Stimulated activated CD4-positive, alpha-beta T cell treated with anti-CD3 and anti-CD28 coated beads, Interleukin-15, amount 100 ng/mL, for 1 hour (primary cell): Measurements from ENCODE around the gene GPR12.

ENCODE experiments used
- DNase-seq, 2 donors: peaks; one replicate each; pipeline ENCODE4 v3.0.0-alpha.2; 2020; ENCODE audit warnings: low read depth in 1 of 2, low spot score in 1 of 2

Gene GPR12, protein sequence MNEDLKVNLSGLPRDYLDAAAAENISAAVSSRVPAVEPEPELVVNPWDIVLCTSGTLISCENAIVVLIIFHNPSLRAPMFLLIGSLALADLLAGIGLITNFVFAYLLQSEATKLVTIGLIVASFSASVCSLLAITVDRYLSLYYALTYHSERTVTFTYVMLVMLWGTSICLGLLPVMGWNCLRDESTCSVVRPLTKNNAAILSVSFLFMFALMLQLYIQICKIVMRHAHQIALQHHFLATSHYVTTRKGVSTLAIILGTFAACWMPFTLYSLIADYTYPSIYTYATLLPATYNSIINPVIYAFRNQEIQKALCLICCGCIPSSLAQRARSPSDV

DNA sequence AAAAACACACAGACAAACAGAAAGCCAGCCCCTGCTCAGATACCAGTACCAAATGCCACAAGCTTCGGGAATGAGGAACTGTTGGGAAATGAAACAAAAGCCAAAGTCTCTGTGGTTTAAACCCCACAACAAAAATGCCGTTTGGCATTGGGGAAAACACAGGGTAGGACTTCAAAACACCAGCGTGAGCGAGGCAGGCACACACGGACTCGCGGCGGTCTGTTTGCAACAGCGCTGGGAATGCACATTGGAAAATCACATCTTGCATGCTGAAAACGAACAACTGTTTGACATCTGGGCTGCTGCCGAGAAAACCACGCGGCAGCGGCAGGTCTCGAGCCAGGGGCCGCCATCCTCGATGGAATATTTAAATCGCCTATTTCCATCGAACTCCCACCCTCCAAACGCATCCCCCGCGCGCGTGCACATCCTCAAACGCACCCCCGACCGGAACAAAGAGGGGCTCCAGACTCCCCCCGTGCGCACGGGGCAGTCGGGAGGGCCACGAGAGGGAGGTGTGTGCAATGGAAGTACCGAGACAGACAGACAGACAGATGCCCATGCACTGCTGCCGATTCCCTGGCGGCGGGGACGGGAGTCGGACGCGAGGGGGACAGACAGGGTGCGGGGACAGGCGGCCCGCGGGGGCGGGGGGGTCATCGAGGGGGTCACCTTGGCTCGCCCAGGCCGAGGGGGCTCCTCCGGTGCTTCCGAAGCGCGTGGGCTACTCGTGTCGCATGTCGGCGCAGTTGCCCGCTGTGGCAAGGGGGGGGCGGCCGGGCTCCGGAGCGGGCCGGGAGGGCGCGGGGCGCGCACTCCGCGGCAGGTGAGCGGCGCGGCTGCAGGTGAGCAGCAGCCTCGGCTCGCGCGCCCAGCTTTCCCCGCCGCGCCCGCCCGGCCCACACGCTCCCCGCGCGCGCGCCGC is at the start of gene GPR12:
Gene GPR12, minus strand, starts transcription at position 880 of the 925 bp plus-strand sequence. CDS start 959 bp downstream, outside the sequence.
- DNase-seq: no peak

DNA sequence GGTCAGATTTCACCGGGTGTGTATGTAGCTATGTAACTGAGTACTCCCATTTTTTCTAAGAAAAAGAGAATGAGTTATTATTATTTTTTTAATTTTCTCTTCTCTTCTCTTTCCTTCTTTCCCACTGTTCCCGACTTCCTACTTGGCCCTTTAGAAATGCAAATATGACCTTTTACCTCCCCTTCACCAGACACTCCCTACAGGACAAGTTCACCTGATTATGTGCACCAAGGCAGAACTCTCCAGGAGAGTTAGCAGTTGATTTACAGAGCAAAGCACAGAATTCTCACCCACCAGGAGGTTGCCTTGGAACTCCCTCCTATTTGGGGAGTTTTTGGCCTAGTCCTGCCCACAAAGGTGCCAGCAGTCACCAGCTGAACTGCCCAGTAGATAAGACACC is 49.5 kb upstream of the GPR12 start:
- no peak for DNase-seq

DNA sequence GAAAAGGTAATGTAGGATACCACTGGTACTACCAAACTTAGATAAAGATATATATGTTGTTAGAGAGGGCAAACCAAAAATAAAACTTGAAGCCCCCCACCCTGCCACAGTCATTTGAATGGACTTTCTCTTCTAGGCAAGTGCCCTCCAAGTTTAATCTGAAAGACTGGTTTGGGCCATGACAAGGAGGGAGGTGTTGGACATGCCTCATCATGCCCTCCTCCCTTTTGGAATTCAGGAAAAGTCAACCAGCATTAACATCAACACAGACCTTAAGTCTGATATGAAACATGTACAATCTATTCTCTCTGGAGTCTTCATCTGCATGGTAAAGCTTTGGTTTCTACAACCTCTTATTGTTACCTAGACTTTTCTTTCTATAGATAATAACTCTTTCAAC is 46.3 kb upstream of the GPR12 start:
- no peak for DNase-seq

DNA sequence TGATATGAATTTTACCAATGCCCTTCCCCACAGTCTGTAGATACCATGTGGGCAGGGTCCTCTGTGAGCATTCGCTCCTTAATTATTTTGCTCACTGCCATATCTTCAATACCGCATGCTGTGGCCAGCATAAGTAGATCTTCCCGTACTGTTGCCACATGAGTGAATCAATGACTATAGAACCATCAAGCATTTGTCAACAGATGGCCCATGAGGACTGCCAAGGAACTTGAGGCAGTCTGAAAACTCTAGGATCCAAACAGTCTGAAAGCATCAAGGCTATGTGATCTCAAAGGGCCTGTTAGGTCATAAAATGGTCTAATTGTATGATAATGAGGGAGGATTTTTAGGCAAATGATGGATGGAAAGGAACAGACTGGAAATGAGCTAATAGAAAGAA is 27.4 kb upstream of the GPR12 start:
- no peak for DNase-seq

DNA sequence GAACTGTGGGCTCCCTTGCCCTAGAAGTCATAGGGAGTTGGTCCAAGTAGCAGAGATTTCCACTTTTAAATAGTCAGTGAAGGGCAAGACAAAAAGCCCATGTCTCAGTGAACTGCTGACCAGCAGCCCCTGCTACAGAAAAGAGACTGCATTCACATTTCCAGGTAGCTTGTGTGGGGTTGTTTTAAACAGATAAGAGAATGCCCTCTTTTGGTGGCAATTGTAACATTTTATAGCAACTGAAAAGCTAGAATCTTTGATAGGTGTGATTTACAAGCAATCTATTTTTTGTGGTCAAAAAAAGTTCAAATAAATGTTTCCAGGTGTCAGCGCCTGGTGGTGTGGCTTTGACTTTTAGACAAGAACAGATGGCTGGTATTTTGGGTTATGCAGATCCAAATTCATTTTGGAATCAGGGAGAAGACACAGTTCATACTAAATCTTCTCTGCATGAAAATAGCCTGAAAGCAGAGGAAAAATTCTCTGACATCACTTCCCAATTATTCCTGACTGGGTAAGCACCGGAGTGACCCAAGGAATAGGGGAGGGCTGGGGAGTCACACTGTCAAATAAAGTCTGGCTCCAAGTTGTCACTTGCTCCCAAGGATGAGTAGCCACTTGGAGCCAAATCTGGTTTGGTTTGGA is 26.2 kb upstream of the GPR12 start:
- no peak for DNase-seq

DNA sequence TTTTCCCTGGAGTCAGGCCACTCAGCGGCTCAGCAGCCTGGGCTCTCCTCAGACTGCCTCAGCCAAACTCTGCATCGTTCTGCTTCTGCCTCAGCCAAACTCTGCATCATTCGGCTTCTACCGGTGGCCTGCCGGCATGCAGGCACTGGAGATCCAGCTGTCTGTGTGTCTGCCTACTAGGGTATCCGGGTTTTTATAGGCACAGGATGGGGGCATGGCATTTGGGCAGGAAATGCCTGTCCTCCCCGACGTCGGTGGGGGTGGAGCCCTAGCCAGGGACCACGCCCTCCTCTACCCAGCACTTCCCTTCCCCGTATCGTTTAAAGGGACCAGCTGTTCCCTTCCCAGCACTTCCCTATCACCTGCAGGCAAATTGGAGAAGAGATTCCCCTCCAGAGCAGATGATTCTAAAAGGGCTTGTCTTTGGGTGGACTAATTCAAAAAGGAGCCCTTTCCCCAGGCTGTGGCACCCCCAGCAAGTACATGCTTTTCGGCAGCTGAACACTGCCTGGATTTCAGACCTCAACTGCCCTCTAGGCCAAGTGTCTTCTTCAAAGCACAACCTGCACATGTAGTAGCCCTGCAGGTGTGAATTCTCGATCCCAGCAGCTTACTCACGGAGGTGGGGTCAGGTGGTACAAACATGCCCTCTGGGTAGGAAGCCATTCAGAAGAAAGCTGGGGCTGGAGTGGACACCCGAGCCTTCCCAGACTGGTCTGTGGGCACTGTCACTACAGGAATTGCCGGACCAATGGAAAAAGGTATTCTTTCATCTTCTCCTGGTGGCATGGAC is 25.4 kb upstream of the GPR12 start:
- DNase-seq: peak in 1 of 2 donors; percentile 8

DNA sequence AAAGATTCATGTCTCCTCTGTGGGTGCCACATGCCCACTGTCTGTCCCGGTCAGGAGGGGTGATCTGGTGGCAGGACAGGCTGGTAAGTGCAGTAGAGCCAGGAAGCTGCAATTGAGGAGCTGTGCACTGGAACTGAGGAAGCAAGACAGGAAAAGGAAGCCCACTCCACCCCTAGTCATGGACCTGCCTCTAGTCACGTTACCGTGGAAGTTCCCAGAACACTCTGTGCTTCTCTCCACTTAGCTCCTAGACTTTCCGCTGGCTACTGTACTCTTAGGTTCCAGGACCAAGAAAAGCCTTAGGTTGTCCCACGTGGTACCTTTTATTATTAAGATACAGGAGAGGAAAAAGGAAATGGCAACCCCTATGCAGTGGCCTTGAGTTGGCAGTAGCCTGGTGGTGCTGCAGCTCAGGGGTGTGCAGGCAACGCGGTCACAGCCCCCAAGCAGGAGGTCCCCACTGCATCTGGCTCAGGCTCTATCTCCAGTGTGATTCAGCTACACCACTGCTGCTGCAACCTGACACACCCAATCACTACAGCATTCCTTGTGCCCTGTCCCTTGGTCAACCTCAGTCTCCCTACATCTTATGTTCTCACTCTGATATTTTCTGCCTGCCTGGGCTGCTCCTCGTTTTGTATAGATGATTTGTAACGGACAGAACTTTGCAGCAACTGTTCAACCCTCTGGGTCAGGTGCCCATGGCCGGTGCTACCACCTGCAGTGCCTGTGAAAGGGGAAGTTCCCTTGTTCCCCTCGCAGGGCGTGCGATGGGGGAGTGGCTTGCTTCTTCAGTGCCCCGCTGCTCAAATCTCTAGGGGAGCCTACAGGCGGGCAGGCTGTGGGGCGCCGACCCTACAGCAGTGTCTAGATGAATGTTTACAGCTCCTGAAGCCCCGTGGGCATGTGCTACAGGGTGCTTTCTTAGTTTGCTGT is 24.4 kb upstream of the GPR12 start:
- no peak for DNase-seq

DNA sequence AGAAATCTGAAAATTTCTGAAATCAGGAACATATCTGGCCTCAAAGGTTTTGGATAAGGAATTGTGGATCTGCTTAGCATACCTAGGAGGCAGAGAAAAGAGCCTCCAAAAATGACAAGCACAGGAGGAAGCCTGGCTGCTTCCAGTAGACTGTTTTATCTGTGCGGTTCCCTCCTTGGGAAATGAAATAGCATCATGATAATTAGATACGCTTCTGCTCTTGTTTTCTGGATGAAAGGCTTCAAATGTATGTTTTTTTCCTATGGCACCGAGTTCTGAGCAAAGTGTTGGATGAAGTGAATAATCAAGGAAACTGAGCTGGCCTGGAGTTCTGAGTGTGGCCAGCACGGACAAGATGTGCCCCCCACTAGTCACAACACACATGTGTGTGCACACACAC is 19.8 kb upstream of the GPR12 start:
- DNase-seq: no peak

DNA sequence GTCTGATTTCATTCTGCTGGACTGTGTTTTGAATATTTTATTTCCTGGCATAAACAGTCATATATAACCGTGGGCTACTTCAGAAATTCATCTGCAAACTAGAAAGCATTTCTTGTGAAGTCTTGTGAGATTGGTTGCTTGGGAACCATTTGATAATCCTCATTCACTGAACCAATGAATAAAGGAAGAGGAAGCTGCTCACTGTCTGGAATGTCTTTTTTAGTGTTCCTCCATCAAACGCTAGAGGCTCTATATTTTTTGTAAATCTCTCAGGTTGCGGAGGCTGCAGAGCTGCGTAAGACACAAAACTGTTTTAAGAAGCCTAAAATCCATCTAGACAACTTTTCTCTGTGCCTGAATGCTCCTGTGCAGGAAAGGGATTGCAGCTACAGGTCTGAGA is 18.7 kb upstream of the GPR12 start:
- DNase-seq: no peak

DNA sequence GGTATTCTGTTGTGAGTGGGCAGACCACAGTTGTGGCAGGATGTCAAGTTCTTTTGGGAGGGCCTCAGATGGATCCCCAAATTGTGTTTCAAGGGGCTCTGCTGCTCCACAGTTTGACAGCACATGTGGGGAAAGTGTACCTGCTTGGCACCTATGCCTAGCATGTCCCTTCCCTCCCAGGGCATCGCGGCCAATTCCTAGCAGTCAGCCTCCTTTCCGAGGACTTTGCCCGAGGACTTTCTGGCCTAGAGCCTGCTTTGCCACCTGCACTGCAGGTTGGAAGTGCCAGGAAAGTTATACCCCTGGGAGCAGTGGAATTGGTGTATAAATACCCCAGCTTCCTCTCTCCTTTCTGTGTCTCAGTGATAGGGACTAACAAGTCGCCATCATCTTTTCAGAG is 11.9 kb upstream of the GPR12 start:
- no peak for DNase-seq

DNA sequence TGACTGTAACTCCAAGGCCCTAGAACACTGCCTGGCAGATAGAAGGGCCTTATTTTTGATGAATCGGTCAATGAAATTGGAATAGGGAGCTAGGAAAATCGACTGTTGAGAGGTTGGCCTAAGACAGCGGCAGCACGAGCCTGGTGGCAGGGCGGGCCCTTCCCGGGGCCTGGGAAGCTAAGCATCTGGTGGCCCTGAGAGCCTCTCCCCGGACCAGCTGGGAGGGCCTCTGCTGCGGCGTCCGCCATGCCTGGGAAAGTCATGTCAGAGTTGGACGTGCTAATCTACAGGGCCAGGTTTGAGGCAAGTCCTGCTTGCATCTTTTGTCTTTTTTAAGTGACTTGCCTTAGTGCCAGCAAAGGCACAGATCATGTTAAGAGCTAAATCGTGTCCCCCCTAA is 11.2 kb upstream of the GPR12 start:
- DNase-seq: no peak

DNA sequence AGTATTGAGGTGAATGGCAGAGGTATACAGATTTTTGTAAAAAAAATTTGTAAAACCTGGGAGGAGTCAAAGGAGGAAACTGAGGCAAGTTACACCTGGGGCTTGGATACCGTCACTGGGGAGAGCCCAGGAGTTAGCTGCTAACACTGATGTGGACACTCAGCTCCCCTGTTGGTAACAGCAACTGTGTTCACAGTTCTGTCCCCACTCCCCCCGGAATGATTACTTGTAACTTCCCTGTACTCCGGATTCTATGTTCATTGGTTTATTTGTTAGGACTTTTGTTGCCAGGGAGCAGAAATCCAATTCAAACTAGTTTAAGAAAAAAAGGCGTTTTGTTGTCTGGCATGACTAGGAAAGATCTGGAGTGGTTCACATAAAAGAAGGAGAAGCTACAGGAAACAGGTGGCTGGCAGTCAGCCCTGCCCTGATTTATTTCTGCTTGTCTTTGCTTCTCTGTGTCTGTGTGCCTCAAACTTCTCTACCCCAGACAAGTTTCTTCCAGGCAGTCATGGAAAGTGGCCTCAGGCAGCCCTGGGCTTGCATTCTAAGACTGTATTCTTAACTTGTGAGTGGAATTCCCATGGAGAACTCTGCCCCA is 2.3 kb upstream of the GPR12 start:
- DNase-seq: no peak

DNA sequence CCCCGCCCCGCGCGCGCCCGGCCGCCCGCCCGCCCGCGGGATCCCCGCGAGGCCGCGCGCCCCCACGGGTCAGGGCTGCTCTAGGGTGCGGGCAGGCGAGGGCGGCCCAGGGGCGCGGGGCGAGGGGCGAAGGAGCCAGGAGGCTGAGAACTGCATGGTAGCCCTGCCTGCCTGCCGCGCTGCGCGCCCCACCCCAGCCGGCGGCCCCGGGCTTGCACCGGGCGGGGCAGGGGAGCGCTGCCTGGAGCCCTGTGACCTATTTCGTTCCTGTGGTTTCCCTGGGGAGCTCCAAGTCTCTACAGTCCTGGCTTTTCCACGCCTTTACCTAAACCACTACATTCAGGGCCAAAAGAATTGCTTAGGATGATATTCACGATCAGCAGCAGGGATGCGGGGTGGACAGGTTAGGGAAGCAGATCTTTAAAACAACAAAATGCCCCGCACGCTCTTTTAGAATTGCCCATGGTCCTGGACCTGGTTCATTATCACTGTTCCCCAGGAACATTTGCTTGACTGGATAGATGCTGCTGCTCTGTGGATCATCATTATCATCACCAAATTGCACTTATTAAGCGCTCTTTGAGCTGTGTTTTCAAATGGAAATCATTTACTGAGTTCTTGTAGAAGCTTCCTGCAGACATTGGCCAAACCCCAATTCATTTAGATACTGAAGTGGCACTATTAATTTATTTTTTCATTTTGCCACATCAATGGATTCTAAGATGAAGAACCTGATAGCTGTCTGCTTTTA is 421 bp upstream of the GPR12 start:
- DNase-seq: no peak

DNA sequence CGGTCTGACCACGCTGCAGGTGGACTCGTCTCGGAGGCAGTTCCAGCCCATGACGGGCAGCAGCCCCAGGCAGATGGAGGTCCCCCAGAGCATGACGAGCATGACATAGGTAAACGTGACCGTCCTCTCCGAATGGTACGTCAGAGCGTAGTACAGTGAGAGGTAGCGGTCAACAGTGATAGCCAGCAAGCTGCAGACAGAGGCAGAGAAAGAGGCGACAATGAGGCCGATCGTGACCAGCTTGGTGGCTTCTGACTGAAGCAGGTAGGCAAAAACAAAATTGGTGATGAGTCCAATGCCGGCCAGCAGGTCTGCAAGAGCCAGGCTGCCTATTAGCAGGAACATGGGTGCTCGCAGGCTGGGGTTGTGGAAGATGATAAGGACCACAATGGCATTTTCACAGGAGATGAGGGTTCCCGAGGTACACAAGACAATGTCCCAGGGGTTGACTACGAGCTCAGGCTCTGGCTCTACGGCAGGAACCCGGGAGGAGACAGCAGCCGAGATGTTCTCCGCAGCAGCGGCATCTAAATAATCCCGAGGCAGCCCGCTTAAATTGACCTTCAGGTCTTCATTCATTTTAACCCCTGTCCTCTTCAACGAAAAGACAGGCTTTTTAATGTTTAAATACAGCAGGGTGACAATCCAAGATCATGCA is 1.2 kb downstream of the GPR12 start:
- DNase-seq: no peak

DNA sequence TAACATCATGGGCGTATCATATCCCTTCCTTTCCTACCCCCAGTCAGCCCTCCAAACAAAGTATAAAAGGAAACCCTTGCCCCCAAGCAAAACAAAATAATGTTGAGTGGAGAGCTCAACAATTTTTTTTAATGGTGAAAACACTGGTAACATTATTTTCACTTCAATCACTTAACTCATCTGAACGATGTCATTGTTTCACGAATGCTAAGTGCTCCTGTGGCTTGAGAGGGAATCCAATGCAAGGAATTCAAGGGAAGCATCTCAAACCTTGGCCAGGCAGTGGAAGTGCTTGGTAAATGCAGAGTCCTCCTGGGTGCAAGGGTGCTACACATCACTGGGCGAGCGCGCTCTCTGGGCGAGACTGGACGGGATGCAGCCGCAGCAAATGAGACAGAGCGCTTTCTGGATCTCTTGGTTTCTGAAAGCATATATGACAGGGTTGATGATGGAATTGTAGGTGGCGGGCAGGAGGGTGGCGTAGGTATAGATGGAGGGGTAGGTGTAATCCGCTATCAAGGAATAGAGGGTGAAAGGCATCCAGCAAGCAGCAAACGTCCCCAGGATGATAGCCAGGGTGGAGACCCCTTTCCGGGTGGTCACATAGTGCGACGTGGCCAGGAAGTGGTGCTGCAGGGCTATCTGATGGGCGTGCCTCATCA is 2.0 kb downstream of the GPR12 start:
- DNase-seq: no peak

DNA sequence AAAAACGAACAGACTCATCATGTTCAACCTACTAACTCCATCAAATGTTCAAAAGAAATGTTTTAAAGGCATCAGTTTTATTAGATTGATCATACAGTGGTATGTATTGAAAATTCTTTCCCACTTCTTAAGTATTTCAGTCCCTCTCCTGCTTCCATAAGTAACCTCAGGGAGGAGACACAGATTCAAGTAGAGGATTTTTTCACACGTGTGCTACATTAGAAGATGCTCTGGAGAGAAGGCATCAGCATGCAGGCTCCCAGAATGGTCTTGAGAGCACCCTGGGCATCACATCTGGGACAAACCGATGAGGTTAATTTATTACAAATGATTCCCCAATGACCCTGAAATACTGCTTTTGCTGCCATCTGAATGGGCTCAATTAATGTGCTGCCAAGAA is 3.6 kb downstream of the GPR12 start:
- DNase-seq: no peak

DNA sequence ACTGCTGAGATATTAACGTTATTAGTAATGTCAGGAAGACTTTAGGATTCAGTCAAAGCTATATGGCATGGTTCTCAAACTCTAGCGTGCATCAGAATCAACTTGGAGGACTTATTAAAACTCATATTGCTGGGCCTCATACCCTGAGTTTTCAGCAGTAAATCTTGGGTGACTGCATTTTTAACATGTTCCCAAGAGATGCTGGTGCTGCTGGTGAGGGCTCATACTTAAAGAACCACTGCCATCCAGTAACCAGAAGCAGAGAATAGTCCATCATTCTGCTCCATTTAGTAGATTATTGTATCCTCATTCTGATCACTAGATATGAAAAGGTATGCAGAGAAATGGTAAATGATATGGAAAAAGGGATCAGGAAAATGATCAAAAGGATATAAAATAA is 7.9 kb downstream of the GPR12 start:
- DNase-seq: no peak

DNA sequence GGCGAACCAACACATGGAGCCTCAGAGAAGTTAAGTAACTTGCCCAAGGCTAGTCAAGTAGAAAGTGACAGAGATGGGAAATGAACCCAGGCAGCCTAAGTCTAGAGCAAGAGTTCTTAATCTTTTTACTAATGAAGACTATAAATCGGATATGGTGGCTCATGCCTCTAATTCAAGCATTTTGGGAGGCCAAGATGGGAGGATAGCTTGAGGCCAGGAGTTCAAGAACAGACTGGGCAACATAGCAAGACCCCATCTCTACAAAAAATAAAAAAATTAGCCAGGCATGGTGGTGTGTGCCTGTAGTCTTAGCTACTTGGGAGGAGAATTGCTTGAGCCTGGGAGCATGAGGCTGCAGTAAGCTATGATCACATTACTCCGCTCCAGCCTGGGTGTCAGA is 10.7 kb downstream of the GPR12 start:
- no peak for DNase-seq
